NCI-H2029 (cell line): ENCODE data around the gene GLIPR1L2.
"Not testable (repeated sequence)": the region's sequence is repeated elsewhere in the genome, so short reads cannot be mapped to it uniquely, and the experiment has no call there.

ENCODE experiments used
- DNase-seq: peaks from one replicate; lab custom pipeline; 2025; lab: John Stamatoyannopoulos, UW

GLIPR1L2 gene

DNA sequence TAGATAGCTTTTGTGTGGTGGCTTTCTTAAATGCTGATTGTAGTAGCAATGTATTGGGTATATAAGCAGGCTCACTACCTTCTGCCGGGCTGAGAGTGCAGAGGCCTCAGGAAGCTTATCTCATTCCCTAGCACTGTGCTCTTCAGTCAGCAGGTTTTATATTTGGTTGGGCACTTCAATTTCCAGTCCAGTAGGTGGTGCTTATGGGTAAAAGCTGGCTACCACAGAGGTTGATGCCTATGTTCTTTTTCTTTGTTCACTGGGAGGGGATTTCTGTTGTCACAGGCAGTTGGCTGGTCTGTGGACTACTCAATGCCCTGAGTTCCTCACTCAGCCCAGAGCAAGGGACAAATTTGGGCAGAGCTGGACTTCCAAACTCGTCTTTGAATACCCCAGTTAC is 46.7 kb downstream of the GLIPR1L2 start:
- DNase-seq: no peak

DNA sequence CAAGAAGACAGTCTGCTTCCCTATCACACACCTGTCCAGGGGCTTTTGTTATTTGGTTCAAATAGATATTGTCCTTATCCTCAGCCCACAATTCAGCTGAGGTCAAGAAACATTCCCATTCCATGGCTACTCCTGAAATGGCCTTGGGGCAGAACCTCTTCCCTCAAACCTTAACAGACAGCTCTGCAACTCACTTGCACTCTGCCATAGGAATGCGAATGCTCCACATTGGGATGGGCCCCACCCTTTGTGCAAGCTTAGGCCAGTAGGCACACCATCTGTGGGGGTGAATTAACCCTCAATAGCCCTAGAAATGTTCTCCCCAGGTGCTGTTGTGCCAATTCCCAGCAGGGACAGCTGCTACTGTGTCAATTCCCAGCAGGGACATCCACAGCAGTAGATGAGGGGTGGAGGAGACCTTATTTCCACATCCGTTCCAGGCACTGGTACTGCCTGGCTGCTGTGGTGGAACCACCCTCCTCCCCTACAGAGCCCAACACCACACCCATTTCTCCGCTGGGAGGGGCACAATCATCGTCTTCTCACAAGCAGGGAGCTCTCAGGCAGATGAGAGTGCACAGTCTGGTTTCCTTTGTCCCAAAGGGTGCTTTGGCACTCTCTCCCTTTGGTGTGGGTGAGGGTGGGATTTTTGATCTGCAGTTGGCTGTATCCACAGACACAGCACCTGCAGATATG is 47.3 kb downstream of the GLIPR1L2 start:
- no peak for DNase-seq

DNA sequence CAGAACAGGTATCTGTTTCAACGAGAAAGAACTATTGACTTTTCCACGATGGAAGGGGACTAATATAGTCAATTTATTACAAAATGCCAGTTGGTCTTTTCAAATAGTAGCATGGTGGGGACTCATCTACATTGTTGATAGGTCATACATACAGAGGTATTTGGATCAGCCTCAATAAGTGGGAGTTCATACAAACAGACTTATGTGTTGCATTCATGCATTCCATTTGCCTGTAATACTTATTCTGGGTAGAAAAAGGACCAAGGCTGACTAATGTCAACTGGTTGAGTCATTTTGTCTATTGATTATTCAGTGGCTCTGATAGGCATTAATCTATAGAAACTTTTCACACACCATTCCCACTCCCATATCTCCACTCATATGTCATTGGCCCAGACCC is 48.2 kb downstream of the GLIPR1L2 start:
- no peak for DNase-seq

DNA sequence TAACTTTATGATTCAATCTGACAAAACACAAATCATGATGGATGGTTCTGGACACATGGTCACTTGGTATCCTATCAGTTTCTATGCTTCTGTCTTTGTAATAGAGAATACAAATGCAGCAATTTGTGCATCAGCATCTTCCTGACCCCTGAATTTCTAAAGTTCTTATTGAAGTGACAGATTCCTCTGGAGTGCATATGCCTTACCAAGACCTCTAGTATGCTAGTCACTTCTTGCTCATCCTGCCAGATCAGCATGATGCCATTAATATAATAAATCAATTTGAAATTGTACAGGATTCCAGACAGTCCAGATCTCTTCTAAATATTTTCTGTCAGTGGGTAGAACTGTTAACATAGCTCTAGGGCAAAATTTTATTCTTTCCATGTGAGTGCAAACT is 49.0 kb downstream of the GLIPR1L2 start:
- no peak for DNase-seq

DNA sequence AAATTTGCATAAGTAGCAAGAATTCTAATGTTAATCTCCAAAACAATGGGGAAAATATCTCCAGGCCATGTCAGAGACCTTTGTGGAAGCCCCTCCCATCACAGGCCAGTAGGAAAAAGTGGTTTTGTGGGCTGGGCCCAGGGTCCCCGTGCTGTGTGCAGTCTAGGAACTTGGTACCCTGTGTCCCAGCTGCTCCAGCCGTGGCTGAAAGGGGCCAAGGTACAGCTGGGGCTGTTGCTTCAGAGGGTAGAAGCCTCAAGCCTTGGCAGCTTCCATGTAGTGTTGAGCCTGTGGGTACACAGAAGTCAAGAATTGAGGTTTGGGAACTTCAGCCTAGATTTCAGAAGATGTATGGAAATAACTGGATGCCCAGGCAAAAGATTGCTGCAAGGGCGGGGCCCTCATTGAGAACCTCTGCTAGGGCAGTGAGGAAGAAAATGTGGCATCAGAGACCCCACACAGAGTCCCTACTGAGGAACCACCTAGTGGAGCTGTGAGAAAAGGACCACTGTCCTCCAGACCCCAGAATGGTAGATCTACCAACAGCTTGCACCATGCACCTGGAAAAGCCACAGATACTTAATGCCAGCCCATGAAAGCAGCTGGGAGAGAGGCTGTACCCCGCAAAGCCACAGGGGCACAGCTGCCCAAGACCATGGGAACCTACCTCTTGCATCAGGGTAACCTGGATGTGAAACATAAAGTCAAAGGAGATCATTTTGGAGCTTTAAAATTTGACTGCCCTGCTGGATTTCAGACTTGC is 51.0 kb downstream of the GLIPR1L2 start:
- DNase-seq: not testable (repeated sequence)

DNA sequence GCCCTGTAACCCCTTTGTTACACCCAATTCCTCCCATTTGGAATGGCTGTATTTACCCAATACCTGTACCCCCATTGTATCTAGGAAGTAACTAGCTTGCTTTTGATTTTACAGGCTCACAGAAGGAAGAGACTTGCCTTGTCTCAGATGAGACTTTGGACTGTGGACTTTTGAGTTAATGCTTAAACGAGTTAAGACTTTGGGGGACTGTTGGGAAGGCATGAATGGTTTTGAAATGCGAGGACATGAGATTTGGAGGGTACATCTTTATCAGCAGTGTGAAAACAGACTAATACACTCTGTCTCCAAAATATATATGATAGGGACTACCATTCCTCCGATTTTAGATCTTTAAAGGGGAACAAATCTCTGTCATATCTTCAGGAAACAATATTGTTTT is 51.6 kb downstream of the GLIPR1L2 start:
- not testable (repeated sequence) for DNase-seq

DNA sequence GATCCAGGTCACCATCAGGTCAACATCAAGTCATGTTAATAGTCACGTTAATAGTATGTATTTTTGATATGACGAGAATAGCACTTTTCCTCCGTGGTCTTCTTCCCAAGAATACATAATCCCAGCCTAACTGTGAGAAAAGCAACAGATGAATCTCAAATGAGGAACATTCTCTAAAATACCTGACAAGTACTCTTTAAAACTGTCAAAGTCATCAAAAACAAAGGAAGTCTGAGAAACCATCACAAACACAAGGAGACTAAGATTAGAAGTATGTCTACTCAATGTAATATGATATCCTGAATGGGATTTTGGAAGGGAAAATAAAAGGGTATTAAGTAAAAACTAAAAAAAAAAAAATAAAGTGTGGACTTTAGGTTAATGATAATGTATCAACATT is 52.8 kb downstream of the GLIPR1L2 start:
- no peak for DNase-seq

DNA sequence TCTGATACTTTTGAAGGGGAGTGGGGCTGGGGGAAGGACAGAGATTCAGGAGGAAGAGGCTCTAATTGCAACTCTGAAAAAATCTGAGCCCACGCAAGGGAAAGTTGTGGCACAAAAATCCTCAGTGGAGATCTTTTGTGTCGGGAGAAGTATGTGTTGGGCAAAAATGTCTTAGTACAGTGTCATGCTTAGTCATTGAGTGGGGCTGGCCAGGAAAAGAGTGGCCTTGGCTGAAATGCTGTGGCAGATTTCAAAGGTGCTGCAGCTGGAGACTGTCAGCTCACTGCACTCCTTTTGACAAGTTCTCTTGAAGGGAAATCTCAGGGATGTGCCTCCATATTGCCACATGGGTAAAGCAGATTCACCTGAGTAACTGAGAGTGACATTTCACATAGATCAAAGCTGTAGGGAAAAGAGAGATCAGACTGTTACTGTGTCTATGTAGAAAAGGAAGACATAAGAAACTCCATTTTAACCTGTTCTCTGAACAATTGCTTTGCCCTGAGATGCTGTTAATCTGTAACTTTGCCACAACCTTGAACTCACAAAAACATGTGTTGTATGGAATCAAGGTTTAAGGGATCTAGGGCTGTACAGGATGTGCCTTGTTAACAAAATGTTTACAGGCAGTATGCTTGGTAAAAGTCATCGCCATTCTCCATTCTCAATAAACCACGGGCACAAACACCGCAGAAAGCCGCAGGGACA is 53.7 kb downstream of the GLIPR1L2 start:
- no peak for DNase-seq

DNA sequence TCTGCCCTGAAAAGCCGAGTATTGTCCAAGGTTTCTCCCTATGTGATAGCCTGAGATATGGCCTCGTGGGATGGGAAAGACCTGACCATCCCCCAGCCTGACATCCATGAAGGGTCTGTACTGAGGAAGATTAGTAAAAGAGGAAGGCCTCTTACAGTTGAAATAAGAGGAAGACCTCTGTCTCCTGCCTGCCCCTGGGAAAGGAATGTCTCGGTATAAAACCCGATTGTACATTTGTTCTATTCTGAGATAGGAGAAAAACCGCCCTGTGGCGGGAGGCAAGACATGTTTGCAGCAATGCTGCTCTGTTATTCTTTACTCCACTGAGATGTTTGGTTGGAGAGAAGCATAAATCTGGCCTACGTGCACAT is 54.2 kb downstream of the GLIPR1L2 start:
- DNase-seq: not testable (repeated sequence)

DNA sequence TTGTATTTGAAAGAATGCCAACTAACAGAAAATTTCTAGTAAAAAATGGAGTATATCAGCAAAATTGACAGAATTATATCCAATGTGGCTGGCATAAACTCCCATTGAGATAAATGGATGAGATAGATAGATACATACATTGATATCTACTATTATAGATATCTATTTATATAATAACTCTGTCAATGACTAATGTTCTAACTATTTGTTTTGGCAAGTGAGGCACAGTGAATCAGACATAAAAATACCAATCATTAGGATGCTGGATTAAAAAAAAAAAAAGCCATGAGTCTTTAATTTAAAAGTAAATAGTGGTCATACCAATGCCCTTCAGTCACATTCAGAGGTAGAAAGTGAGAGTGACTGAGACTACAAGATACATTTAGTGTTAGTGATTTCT is 56.0 kb downstream of the GLIPR1L2 start:
- no peak for DNase-seq

DNA sequence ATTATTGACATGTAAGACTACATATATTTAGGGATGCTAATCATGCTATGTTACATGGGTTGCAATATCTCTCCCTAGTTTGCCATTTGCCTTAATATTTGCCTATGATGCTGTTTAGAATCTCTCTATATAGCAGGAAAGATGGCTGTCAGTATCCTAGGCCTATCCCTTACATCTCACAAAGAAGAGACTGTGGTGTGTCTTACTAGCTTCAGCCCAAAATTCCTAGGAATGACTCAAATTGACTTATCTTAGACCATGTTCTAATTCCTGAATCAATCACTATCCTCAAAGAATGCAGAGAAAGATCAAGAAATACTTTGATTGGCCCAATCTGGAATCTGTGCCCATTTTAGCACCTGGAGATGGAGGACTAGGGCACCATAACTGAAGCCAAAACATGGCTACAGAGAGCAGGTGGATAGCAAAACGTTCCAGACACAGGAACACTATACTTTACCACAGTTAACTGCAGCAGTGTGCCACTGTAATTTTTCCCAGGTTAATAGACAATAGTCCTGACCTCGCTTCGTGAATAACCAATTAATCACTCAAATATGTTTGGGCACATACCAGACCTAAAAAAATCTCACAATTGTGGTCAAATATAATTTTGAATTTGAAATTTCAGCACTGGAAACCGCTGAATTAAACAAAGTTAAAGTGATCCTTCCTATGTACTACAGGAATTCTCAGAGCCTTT is 57.0 kb downstream of the GLIPR1L2 start:
- no peak for DNase-seq

DNA sequence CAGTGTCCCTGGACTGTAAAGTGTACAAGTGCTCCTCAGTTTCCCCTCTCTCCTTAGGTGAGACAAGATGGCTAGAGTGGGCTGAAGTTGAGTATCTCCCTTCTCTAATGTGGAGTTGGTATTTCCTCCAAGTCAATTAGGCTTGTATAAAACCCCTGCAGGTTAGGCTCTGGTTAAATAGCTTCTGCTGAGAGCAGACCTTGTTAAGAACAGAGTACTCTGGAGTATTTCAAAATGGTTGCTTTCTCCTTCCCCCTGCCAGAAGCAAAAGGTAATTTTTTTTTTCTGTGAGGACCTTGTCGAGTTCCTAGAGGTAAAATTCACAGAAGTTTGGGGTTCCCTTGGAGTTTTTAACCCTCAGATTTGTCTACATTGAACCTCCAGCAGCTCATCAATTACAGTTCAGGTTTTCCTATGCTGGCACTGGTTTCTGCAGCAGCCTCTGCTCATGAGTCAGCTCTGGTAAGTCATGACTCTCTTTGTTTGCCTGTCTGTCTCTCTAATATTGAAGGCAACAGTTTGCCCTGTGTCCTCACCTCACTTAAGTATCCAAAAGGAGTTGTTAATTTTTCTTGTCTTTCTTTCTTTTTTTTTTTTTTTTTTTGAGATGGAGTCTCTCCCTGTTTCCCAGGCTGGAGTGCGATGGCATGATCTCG is 61.9 kb downstream of the GLIPR1L2 start:
- DNase-seq: no peak

DNA sequence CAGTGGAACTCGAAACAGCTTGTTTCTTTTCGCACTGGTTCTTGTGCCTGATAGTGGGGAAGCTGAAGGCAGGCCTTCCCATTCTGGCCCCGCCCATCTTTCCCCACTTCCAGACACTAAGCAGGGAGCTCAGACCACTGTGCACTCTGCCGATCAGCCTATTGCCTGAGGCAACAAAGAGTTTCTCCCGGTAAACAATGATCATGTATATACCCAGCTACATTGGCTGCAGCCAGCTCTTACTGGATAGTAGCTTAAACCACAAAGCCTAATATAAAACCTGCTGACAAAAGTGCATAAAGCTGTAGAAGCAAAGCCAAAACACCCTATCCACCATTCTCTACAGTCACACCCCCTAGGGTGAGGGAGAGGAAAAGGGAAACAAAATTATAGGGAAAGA is 65.0 kb downstream of the GLIPR1L2 start:
- DNase-seq: no peak

DNA sequence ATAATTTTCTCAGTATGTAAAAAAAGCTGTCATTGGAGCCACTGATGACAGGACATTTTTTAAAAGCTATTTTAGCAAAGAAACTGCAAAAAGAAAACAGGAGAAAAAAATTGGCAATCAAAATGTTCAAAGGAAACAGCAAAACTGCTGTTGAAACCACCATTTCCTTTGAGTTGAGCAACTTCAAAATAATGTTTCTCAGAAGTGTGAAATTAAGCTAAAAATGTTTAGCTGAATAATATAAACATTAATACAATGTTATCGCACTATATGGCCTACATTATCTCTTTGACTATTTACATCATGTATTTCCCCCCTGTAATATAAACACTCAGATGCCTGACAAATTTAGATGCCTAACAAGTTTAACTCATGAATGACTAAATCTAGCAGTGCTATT is 66.3 kb downstream of the GLIPR1L2 start:
- DNase-seq: no peak

DNA sequence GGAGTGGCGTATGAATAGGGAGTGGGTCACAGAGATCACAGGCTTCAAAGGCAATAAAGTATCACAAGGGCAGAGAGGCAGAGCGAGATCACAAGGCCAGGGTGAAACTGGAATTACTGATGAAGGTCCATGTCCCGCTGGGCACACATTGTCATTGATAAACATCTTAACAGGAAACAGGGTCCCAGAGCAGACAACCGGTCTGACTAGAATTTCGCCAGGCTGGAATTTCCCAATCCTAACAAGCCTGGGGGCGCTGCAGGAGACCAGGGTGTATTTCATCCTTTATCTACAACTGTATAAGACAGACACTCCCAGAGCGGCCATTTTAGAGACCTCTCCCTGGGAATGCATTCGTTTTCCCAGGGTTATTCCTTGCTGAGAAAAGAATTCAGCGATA is 67.0 kb downstream of the GLIPR1L2 start:
- DNase-seq: not testable (repeated sequence)

DNA sequence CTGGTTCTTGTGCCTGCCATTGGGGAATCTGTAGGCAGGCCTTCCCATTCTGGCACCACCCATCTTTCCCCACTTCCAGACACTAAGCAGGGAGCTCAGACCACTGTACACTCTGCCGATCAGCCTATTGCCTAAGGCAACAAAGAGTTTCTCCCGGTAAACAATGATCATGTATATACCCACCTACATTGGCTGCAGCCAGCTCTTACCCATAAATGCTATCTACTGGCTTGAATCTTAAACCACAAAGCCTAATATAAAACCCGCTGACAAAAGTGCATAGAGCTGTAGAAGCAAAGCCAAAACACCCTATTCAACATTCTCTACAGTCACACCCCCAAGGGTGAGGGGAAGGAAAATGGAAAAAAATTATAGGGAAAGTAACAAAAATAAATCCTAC is 68.9 kb downstream of the GLIPR1L2 start:
- no peak for DNase-seq

DNA sequence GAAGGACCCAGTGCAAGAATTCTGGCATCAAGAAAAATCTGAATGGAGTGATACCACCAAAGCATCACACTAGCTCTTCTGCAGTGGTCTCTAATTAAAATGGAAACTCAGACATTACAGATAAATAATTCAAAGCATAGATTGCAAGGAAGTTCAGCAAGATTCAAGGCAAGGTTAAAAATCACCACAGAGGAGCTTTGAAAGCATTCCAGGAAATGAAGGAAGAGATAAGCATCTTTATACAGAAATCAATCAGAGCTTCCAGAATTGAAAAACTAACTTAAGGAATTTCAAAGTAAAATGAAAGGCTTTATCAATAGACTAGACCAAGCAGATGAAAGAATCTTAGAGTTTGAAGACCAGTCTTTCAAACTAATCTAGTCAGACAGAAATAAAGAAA is 69.3 kb downstream of the GLIPR1L2 start:
- DNase-seq: no peak

DNA sequence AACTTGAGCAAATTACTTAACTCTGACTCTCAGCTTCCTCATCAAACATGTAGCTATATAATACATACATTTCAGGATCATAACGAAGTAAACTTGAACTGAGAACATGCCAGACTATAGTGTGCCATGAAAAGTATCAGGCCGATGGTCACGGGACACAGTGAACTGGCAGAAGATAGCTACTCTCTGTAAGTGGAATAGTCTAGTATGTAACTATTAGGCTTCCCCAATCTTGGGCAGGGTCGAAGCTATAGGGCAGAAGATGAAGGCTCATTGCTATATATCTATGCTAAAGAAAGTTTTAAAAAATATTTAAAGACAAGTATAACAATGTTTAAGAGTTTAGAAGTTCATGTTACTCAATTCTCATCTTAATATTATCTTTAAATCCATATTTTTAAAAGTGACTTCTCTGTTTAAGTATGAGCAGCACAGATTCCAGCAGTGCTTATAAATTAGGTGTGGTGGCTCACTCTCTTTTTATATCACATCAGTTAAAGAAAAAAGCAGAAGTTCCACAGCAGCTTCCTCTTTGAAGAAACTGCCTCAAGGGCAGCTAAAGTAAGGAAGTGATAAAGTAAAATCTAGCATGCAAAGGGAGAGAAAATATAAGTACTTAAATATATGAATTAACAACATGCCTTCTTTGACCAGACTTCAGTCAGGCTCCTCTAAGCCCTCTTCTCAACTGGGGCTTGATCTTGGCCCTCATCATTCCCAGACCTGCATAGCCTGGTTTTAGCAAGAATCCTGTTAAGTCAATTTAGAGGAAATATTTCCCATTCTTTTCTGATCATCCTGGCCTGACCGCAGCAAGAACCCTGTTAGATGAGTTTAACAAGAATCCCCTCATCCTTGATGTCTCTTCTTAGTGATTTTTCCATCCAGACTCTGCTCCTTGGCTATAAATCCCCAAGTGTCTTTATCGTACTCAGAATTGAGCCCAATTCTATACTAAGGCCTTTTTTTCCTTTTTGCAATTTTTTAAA is 81.3 kb downstream of the GLIPR1L2 start:
- DNase-seq: no peak

DNA sequence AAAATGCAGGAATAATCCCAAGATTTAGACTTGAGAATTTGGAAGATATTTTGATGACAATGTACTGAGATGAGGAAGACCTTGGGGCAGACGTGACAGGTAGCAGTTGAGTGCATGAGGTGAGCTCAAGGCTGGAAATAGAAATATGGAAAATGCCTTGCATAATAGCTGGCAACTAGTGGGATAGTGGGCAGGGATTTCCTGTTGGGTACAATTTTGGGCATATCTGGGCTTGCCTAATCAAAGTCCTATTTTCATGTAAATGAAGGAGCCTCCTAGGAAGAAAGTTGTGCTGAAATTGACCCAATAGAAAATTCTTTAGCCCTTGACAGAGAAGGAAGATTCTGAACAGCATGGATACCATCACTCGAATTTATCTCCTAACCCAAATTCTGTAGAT is 83.2 kb downstream of the GLIPR1L2 start:
- no peak for DNase-seq

DNA sequence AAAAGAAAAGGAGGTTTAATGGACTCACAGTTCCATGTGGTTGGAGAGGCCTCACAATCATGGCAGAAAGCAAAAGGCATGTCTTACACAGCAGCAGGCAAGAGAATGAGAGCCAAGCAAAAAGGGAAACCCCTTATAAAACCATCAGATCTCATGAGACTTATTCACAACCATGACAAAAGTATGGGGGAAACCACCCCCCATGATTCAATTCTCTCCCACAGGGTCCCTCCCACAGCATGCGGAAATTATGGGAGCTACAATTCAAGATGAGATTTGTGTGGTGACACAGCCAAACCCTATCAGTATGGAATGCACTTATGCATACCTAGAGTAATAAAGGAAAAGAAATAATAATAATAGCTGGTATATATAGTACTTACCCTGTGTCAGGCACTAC is 85.2 kb downstream of the GLIPR1L2 start:
- DNase-seq: no peak

DNA sequence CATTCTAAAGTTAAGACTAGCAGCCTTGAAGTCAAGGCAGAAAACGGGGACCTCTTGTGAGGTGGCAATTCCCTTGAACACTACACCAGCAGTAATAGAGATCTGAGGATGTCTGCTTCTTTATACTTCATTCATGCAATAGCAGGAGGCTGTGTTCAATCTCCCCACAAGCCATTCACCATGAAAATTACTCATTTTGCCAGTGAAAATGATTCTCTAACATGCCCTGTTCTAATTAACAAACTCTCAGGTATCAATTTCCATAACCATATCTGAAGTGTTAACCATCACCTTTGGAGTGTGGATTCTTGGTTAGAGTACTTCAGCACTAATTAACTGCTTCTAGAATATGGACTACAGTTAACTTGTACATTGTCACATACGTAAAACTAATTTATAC is 86.2 kb downstream of the GLIPR1L2 start:
- no peak for DNase-seq
